IMR-90 (cell line): ENCODE results near the gene CCDC88C.

Experiments used
- POLR2A ChIP-seq: IDR thresholded peaks from 2 replicates; pipeline ENCODE4 v1.6.1; 2012; ENCODE audit warnings: mild to moderate bottlenecking, low read depth, low read length
- RCOR1 ChIP-seq: IDR thresholded peaks from 2 replicates; pipeline ENCODE4 v1.6.1; 2012; ENCODE audit warnings: mild to moderate bottlenecking, low read length, improper control_type of control experiment; ENCODE audit not compliant: insufficient replicate concordance
- SMC3 ChIP-seq: fragments of 150-350 bp; IDR thresholded peaks from 2 replicates; pipeline ENCODE4 v1.6.1; 2016; ENCODE audit warnings: low read depth, mild to moderate bottlenecking, antibody characterized with exemption, low read length, moderate library complexity
- TF ChIP-seq, protein P1 (sequence below): conservative IDR thresholded peaks from 2 replicates; pipeline ENCODE4 v1.5.1; 2012; ENCODE audit warnings: mild to moderate bottlenecking, low read depth, low read length, improper control_type of control experiment

DNA sequence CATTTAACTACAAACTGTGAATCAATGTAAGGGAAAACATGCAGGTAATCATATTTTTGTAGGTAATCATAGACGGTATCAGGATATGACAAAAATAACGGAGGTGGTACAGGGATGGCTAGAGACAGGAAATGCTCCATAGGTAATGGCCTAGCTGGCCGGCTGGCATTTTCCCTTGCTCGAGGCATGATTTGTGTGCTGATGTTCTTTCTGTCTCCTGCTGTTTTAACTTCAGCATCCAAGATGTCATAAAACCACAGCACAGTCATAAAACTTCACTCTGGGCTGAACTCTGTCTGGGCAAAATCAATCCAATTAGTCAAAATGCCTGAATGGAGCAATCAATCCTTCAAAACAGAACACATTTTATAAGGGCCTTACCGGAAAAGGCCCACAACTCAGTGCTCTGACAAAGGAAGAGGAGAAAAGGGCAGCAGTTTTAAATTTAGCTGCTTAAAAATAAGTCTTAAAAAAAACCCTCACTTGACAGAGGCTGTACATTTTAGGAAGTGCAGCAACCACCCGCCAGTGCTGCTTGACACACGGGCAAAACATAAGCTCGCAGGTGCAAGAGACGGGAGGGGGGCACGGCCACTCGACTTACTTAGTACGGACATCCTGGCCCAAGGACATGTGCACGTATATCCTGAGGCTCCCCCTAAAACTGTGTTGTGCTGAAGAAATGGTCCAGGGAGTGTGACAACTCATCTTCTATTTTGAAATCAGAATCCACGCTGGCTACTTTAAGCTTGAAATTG, 132.7 kb downstream of the CCDC88C start:
- TF ChIP-seq, protein P1, sequence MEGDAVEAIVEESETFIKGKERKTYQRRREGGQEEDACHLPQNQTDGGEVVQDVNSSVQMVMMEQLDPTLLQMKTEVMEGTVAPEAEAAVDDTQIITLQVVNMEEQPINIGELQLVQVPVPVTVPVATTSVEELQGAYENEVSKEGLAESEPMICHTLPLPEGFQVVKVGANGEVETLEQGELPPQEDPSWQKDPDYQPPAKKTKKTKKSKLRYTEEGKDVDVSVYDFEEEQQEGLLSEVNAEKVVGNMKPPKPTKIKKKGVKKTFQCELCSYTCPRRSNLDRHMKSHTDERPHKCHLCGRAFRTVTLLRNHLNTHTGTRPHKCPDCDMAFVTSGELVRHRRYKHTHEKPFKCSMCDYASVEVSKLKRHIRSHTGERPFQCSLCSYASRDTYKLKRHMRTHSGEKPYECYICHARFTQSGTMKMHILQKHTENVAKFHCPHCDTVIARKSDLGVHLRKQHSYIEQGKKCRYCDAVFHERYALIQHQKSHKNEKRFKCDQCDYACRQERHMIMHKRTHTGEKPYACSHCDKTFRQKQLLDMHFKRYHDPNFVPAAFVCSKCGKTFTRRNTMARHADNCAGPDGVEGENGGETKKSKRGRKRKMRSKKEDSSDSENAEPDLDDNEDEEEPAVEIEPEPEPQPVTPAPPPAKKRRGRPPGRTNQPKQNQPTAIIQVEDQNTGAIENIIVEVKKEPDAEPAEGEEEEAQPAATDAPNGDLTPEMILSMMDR, result no peak
- TF ChIP-seq POLR2A (no peak), RCOR1 (no peak), SMC3 (no peak)
